Astrocyte (in vitro differentiated cells and primary cell): Measurements from ENCODE around the gene KCTD18.

ENCODE experiments used
- EZH2 ChIP-seq: IDR thresholded peaks from 2 replicates; pipeline ENCODE4 v1.6.1; 2012; ENCODE audit warnings: mild to moderate bottlenecking, low read length, inconsistent platforms; ENCODE audit not compliant: insufficient read depth
- TF ChIP-seq, protein P1 (sequence below): IDR thresholded peaks from 2 replicates; pipeline ENCODE4 v1.5.1; 2011; ENCODE audit warnings: low read depth, mild to moderate bottlenecking, inconsistent platforms, low read length, moderate library complexity; ENCODE audit not compliant: insufficient read depth

GRCh38 chr2:200463452-200463851 is 46.4 kb downstream of the KCTD18 start:
- TF ChIP-seq, protein P1, sequence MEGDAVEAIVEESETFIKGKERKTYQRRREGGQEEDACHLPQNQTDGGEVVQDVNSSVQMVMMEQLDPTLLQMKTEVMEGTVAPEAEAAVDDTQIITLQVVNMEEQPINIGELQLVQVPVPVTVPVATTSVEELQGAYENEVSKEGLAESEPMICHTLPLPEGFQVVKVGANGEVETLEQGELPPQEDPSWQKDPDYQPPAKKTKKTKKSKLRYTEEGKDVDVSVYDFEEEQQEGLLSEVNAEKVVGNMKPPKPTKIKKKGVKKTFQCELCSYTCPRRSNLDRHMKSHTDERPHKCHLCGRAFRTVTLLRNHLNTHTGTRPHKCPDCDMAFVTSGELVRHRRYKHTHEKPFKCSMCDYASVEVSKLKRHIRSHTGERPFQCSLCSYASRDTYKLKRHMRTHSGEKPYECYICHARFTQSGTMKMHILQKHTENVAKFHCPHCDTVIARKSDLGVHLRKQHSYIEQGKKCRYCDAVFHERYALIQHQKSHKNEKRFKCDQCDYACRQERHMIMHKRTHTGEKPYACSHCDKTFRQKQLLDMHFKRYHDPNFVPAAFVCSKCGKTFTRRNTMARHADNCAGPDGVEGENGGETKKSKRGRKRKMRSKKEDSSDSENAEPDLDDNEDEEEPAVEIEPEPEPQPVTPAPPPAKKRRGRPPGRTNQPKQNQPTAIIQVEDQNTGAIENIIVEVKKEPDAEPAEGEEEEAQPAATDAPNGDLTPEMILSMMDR: no peak
- no peak for TF ChIP-seq EZH2
